ENCODE results near the gene CMTR1. TPM values are rescaled to one million over a fixed set of nuclear protein-coding genes. Genes with fewer than 3 reads are reported as not detected.

Gene CMTR1
- polyA plus RNA-seq, 1 of the 3 experiments (the other 2 are of a cell fraction), result 19.8 TPM

- no peaks in the 10 kb centered on the region for H3K79me2 ChIP-seq (ENCODE audit: insufficient read depth)
- no peaks in the 10 kb centered on the region for H3K27me3 ChIP-seq (ENCODE audit: insufficient read depth)
- no peak overlapping the region for H3K4me2 ChIP-seq
- H3K36me3 ChIP-seq (replicated peaks in 1 of 2; ENCODE audit: control insufficient read depth in 1 of 2, insufficient read depth in 2 of 2, low read length in 1 of 2), result no peaks in the 10 kb centered on the region
- CTCF ChIA-PET, result interaction anchor here (1.2 to 2.6 kb wide), 2 partner anchors 9 to 54 kb away, joined by 3 to 6 read pairs; no protein-coding TSS in a partner anchor
- peaks cover 5 to 43% of the 10 kb centered on the region in 2 experiments; a peak in 3 of 4 replicates for H3K4me1 ChIP-seq (ENCODE audit: control insufficient read depth in 1 of 2, insufficient read depth in 2 of 2, low read depth in 1 of 2, low read length in 1 of 2)
- H3F3A ChIP-seq (replicated peaks; ENCODE audit: insufficient read depth), result no peaks in the 10 kb centered on the region
- POLR2A ChIA-PET, result no interaction called here
- no peak overlapping the region for H3K4me3 ChIP-seq (ENCODE audit: low read depth in 2 of 2, low read length in 1 of 2)
- TF ChIP-seq FOXJ3 (CRISPR knock-in tag; IDR thresholded peaks at IDR 0.05) (no peak), NRF1 (IDR thresholded peaks at IDR 0.05; ENCODE audit: low read depth, low read length) (no peak), MAX (IDR thresholded peaks at IDR 0.05; ENCODE audit: low read depth) (no peak), EP300 (IDR thresholded peaks at IDR 0.05; ENCODE audit: borderline replicate concordance in 1 of 2, low read depth in 1 of 2, low read length in 1 of 2) (no peak), TCF12 (IDR thresholded peaks at IDR 0.05) (no peak), YY1 (IDR thresholded peaks at IDR 0.05; ENCODE audit: low read depth) (no peak), GABPA (IDR thresholded peaks at IDR 0.05; ENCODE audit: low read depth) (no peak), EZH2phosphoT487 (IDR thresholded peaks at IDR 0.05; ENCODE audit: borderline replicate concordance, low read depth) (no peak), POLR2AphosphoS5 (IDR thresholded peaks at IDR 0.05; ENCODE audit: low read depth, low read length) (no peak), TEAD4 (IDR thresholded peaks at IDR 0.05; ENCODE audit: borderline replicate concordance, insufficient read depth) (no peak), GATA2 (CRISPR knock-in tag; IDR thresholded peaks at IDR 0.05) (no peak), USF1 (IDR thresholded peaks at IDR 0.05; ENCODE audit: borderline replicate concordance, low read depth) (no peak)
- DNase-seq, result no peak
- no peaks in the 10 kb centered on the region for H4K20me1 ChIP-seq (ENCODE audit: insufficient read depth)
- no peaks in the 10 kb centered on the region for H3K9me2 ChIP-seq
- no peaks in the 10 kb centered on the region for H3K9me3 ChIP-seq
- 86% methylated on average over 8 of the region's 16 CpGs for WGBS (ENCODE audit: low lambda C conversion rate)
- no peak overlapping the region for H3K9ac ChIP-seq
- H3K27ac ChIP-seq (ENCODE audit: low read depth in 2 of 2, low read length in 1 of 2), result no peak overlapping the region
- no peak overlapping the region for H2AFZ ChIP-seq (ENCODE audit: low read depth)
Measured at GRCh38 chr6:37511910-37512399, 78.9 kb downstream of the CMTR1 start.

- no peaks in the 10 kb centered on the region for H3K36me3 ChIP-seq (replicated peaks in 1 of 2; ENCODE audit: control insufficient read depth in 1 of 2, insufficient read depth in 2 of 2, low read length in 1 of 2)
- H3K27me3 ChIP-seq (ENCODE audit: insufficient read depth), result no peaks in the 10 kb centered on the region
- no peak overlapping the region for H3K9ac ChIP-seq
- H3F3A ChIP-seq (replicated peaks; ENCODE audit: insufficient read depth), result no peaks in the 10 kb centered on the region
- H3K4me3 ChIP-seq (ENCODE audit: low read depth in 2 of 2, low read length in 1 of 2), result no peak overlapping the region
- POLR2A ChIA-PET, result no interaction called here
- DNase-seq, result no peak
- H3K4me1 ChIP-seq (ENCODE audit: control insufficient read depth in 1 of 2, insufficient read depth in 2 of 2, low read depth in 1 of 2, low read length in 1 of 2), result peaks cover 5 to 44% of the 10 kb centered on the region in 2 experiments; a peak in 2 of 4 replicates
- no peak for TF ChIP-seq JUND (IDR thresholded peaks at IDR 0.05)
- TF ChIP-seq USF1 (IDR thresholded peaks at IDR 0.05; ENCODE audit: borderline replicate concordance, low read depth), result no peak
- no peak for TF ChIP-seq RCOR1 (IDR thresholded peaks at IDR 0.05; ENCODE audit: low read length)
- no peak for TF ChIP-seq FOXM1 (IDR thresholded peaks at IDR 0.05; ENCODE audit: low read depth)
- TF ChIP-seq PBX3 (IDR thresholded peaks at IDR 0.05), result no peak
- no peak for TF ChIP-seq ELF1 (IDR thresholded peaks at IDR 0.05)
- TF ChIP-seq GATA2 (CRISPR knock-in tag; IDR thresholded peaks at IDR 0.05), result no peak
- no peak for TF ChIP-seq MAX (IDR thresholded peaks at IDR 0.05; ENCODE audit: low read depth)
- no peak for TF ChIP-seq MXI1 (IDR thresholded peaks at IDR 0.05; ENCODE audit: low read depth, low read length)
- no peak for TF ChIP-seq TCF12 (IDR thresholded peaks at IDR 0.05)
- no peak for TF ChIP-seq GABPA (IDR thresholded peaks at IDR 0.05; ENCODE audit: low read depth)
- TF ChIP-seq ZBTB33 (IDR thresholded peaks at IDR 0.05; ENCODE audit: borderline replicate concordance, low read depth), result no peak
- TF ChIP-seq EZH2phosphoT487 (IDR thresholded peaks at IDR 0.05; ENCODE audit: borderline replicate concordance, low read depth), result no peak
- no peak for TF ChIP-seq MEF2A (IDR thresholded peaks at IDR 0.05; ENCODE audit: borderline replicate concordance, low read depth)
- no peak for TF ChIP-seq FOSL2 (IDR thresholded peaks at IDR 0.05; ENCODE audit: borderline replicate concordance, low read depth)
- no peak for TF ChIP-seq YY1 (IDR thresholded peaks at IDR 0.05; ENCODE audit: low read depth)
- no peaks in the 10 kb centered on the region for H3K9me3 ChIP-seq
- no peak overlapping the region for H2AFZ ChIP-seq (ENCODE audit: low read depth)
- no peaks in the 10 kb centered on the region for H3K9me2 ChIP-seq
- CTCF ChIA-PET, result interaction anchor here (1.2 to 2.6 kb wide), 2 partner anchors 10 to 53 kb away, joined by 3 to 6 read pairs; no protein-coding TSS in a partner anchor
- no peak overlapping the region for H3K4me2 ChIP-seq
- no peaks in the 10 kb centered on the region for H4K20me1 ChIP-seq (ENCODE audit: insufficient read depth)
- 83% methylated on average over 11 of the region's 12 CpGs for WGBS (ENCODE audit: low lambda C conversion rate)
- no peak overlapping the region for H3K27ac ChIP-seq (ENCODE audit: low read depth in 2 of 2, low read length in 1 of 2)
- H3K79me2 ChIP-seq (ENCODE audit: insufficient read depth), result no peaks in the 10 kb centered on the region
Measured at GRCh38 chr6:37512400-37513011, 79.5 kb downstream of the CMTR1 start.

All from SK-N-SH (cell line).